Islet of Langerhans (tissue), 1 donor: ENCODE measurements around the gene NUB1.

Source experiments
- FAIRE-seq: peaks from one replicate; lab custom pipeline; 2011; peaks lifted over from hg19 to GRCh38; lab: Jason Lieb, UNC

Gene NUB1

DNA sequence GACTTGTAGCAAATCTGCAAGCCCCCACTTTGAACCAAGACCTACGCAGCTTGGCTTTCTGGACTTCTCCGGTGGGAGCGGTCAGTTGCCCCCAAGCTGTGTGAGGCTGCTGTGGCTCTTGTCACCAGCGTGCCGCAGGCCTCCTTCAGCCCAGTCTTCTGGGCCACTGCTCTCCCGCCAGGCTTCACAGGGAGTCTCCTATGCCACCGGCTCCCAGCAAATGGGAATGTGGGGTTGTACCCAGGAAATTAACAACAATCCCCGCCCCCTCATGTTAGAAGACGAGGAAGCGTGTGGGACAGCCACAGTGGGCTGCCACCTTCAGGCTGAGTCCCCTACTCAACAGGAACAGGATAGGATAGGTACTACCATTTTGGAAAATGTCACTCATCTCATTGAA lies 64.0 kb downstream of the NUB1 start:
- no peak for FAIRE-seq

- FAIRE-seq: no peak
These were observed 64.7 kb downstream of the NUB1 start for GRCh38 chr7:151406051-151406875.

DNA sequence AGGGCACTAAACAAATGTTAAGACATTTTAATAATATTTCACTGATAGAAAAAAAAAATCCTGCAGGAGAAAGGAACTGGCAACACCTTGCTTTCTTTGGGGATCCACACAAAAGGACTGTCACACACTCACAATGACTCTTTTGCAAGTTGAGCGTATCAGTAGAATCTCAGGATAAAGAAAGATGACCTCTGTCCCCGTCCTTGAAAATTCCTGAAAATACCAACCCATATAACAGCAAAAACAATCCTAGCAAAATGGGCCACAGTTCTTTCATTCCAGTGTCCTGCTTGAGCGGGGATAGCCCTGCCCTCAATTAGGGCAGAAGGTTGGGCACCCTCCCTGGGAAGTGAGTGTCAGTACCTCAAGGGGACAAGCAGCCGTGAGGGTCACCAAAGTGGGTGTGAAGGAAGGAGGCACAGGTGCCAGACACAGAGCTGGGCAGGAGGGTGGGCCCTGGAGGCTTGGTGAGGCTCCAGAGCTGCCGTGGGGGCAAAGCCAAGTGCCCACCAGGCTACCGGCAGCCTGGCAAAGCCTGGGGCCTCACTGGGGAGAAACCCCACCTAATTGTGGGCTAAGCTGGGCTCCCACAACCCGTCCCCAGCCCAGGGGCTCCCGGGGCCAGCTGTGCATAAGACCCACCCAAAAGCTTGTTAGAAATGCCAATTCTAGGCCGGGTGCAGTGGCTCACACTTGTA lies 65.4 kb downstream of the NUB1 start:
- FAIRE-seq: no peak

GRCh38 chr7:151408498-151408838 lies 66.9 kb downstream of the NUB1 start:
- no peak for FAIRE-seq

DNA sequence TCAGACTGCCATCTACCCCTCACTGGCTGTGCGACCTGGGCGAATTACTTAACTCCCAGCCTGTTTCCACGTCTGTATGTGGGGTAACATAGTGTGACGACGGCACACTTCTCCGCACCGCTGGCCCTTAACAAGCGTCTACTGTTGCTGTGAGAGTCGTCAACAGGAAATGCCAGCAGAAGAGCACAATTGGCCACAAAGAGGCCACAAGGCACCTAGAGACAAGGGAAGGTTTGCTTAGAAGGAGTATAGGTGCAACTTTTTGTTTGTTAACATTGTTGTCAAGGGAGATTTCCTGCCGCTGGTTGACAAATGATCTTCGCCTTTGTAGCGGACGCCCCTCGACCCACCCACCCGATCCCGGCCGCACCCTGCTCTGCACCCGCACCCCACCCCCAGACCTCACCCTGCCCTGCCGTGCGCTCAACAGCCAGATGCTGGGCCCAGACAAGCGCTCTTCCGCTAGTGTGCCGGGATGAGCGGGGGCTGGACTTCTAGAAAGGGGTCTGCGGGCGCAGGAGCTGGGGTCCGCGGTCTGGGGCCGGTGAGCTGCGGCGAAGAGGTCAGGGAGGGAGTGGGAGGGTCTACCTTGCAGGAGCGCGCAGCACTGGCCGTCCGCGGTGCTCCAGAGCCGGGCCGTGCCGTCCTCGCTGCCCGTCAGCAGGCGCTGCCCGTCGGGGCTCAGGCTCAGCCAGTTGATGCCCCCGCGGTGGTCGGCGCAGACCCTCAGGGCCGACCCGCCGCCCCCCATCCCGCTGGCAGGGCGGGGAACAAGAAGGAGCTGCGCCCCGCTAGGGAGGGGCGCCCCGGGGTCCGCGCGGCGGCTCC lies 67.4 kb downstream of the NUB1 start:
- FAIRE-seq: no peak

- no peak for FAIRE-seq
These were observed 68.2 kb downstream of the NUB1 start, which contains the start of gene WDR86 for GRCh38 chr7:151409667-151410404. WDR86 (minus strand) TSS chr7:151410038; CDS start chr7:151409589, 449 bp downstream.

- FAIRE-seq: no peak
These were observed 69.1 kb downstream of the NUB1 start for GRCh38 chr7:151410405-151411390.

DNA sequence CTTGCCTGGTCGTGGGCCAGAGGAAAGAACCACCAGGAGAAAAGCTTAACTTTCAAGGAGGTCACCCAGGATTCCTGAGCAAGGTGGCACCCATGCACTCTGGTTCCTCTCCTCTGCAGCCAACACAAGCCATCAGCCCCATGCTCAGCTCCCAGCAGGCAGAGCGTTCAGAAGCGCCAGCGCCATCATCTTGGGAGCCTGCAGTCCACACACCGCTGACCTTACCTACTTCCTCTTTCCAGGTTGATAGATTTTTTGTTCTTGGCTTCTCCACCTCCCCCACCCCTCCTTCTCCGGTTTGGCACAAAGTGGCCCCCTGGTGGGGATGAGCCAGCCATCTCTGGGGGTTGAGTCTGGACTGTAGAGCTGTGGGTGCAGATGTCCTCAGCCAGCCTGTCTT lies 69.9 kb downstream of the NUB1 start:
- no peak for FAIRE-seq

DNA sequence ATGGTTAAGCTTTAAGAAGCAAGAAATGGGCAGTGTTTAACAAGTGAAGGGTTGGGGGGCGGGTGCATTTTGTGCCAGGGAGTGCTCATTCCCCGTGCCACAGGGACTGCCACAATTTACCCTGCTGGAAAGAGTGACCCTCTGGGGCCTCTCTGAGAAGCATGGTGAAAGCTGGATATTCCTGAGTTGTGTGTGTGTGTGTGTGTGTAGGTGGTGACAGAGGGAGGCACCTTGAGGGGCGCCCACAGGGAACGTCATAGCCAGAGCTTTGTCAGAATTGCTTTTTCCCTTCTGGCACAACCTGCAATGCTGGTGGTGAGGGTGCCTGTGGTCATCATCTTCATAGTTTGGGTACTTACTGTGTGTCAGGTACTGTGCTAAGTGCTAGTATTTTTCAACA lies 70.7 kb downstream of the NUB1 start:
- FAIRE-seq: no peak

GRCh38 chr7:151413241-151413640 lies 71.6 kb downstream of the NUB1 start:
- FAIRE-seq: no peak

- no peak for FAIRE-seq
These were observed 73.9 kb downstream of the NUB1 start for GRCh38 chr7:151415375-151416105.

- FAIRE-seq: no peak
These were observed 74.7 kb downstream of the NUB1 start for GRCh38 chr7:151416112-151416940.

- FAIRE-seq: no peak
These were observed 75.3 kb downstream of the NUB1 start for GRCh38 chr7:151416941-151417315.

GRCh38 chr7:151420144-151420543 lies 78.5 kb downstream of the NUB1 start:
- FAIRE-seq: no peak

DNA sequence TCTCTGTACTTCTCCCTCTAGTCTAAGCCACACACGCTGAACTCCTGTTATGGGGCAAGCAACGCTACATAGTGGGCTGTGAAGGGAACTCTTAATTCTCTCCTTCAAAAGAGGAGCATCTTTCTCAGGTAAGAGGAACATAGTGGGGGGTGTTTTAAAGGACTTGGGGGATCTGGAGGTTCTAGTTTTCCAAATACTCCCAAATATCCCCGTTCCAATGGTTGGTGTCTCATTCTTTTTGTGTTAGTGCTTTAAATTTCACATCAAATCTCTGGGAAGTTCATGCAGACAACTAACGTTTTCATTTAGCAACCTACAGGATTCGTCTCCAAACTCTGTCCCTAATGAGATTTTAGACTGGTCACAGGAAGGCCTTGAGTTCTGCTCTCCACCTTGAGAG lies 80.6 kb downstream of the NUB1 start:
- FAIRE-seq: no peak

DNA sequence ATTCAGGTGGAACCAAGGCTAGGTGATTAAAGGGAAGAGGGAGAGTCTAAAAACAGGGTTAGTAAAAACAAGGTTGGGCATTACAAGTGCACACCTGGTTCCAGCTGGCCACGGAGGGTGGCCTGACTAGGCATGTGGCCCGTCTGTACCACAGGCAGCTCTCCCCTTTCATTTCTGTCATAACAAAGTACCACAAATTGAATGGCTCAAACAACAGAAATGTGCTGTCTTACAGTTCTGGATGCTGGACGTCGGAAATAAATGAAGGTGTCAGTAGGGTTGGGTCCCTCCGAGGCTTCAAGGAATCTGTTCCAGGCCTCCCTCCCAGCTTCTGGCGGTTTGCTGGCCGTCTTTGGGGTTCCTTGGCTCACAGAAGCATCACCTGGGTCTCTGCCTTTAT lies 81.6 kb downstream of the NUB1 start:
- no peak for FAIRE-seq

DNA sequence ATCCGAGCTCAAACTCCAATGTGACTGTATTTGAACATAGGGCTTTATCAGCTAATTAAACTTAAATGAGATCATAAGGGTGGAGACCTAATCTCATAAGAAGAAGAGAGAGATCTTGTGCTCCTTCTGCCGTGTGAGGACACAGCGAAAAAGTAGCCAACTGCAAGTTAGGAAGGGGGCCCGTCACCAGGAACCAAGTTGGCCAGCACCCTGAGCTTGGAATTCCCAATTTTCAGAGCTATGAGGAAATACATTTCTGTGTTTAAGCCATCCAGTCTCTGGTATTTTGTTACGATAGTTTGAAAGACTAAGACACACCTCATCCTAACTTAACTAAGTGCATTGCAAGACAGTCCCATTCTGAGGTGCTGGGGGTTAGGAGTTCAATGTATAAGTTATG lies 82.3 kb downstream of the NUB1 start:
- FAIRE-seq: no peak

- FAIRE-seq: no peak
These were observed 83.2 kb downstream of the NUB1 start for GRCh38 chr7:151424799-151425198.

- FAIRE-seq: no peak
These were observed 84.2 kb downstream of the NUB1 start for GRCh38 chr7:151425670-151426440.
